Kasumi-1 (cell line): ENCODE measurements around the gene GPD1L.
"Not testable (repeated sequence)": the region's sequence is repeated elsewhere in the genome, so short reads cannot be mapped to it uniquely, and the experiment has no call there.

Experiments
- DNase-seq, 2 experiments: peaks; one replicate each; lab custom pipeline; 2025; lab: John Stamatoyannopoulos, UW

The GPD1L gene

DNA sequence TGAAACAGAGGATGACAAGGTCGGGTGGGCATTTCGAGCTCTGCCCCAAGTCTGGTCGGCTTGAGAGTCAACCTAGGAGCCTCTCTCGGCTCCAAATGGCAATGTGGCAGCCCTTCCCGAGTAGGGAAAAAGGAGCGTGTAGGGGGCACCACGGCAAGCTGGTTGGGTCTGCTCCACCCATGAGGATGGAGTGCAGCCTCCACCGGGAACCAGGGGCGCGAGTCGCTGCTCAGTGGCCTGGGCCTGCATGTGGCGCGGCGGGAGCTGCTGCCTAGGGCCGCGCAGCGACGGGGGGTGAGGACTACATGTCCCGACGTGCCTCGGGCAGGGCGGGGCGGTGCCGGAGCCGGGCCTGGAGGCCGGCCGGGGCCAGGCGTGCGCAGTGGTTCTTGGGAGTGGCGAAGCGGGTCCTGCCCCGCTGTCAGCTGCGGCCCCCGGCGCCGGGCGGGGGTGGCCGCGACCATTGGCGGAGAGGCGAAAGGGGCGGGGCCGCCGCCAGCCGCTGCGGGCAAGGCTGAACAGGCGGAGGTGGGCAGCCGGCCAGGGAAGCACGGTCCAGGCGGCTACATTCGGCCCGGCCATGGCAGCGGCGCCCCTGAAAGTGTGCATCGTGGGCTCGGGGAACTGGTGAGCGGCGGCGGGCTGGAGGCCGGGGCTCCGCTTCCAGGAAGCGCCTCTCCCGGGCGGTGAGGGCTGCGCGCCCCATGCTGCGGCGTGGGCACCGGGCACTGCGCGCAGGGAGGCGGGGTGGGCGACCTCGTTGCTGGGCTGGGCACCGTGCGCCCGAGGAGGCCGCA, at the start of gene GPD1L:
Gene GPD1L (plus strand): TSS at position 489 of the 797 bp plus-strand sequence. CDS start 92 bp downstream, at position 581.
- peak; percentile 83 to 87 for DNase-seq

DNA sequence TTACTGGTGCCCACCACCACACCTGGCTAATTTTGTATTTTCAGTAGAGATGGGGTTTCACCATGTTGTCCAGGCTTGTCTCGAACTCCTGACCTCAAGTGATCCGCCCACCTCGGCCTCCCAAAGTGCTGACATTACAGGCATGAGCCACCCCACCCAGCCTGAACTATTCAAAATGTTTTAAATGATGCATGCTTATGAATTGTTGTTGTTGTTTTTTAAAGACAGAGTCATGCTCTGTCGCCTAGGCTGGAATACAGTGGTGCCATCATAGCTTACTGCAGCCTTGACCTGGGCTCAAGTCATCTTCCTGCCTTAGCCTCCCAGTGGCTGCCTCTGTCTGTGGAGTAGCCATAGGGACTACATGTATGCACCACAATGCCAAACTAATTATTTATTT, 48.0 kb upstream of the GPD1L start:
- DNase-seq = not testable (repeated sequence)

DNA sequence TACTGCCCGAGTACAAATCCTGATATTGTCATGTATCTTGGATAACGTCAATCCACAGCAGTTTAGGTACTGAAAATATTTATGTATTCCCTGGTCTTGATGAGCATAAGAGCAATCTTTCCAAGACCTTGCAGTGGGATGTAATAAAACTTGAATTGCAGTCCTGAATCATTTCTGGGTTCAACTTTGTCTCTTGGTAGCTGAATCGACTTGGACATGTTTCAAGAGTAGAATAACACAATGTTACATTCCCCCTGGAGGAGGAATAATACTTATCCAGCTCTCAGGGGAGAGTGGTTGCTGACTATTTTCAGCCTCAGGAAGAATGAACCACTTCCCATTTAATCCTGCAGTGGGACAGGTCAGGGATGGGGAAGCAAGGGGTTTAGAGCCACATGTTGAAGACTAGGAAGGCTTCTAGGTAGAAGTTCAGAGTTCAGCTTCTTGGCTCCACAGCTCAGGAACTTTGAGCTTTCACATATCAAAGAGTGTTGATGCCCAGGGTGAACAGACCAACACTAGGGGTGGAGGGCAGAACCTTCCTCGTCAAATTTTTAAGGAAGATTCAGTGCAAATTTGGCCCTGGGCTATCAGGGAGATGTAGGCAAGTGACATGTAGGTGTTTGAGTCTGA, 43.4 kb upstream of the GPD1L start:
- DNase-seq = no peak

DNA sequence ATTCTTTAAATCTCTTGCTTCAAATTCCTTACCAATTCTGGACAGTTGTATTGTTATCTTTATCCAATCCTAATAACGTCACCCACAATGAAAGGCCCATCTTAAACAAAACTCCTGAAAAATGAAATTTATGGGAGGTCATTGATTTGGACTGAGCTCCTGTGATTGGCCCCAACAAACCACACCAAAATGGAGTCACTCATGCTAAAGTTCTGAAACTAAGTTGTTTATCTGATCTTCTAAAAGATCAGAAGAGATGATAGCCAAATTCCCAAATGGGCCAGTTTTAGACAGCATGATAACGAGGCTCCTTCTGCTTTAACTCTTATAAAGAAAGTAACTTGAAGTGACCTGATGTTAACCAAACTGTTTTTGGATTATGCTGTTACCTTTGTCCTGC, 39.7 kb upstream of the GPD1L start:
- DNase-seq = no peak

DNA sequence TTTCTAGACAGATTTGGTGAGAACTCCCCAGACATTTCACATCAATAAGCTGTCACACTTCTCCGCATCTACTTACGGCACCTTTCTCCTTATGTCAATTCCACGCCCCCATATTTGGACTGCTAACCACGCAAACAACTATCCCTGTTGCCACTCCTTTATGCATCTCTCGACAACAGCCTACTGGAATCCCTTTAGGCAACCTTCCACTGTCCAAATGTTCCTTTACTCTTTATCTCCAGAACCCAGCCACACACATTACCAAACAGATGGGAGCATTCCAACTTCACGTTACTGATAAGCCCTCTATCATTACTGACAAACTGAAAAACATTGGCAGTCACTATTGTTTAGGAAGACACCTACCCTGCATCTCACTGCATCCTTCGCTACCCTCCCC, 32.2 kb upstream of the GPD1L start:
- not testable (repeated sequence) for DNase-seq

DNA sequence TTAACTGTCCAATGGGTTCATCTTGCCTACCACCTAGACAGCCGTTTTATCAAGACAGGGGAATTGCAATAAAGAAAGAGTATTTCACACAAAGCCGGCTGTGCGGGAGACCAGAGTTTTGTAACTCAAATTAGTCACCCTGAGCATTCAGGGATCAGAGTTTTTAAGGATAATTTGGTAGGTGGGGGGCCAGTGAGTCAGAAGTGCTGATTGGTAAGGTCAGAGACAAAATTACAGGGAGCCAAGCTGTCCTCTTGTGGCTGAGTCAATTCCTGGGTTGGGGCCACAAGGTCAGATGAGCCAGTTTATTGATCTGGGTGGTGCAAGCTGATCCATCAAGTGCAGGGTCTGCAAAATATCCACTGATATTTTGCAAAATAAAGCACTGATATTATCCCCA, 29.9 kb upstream of the GPD1L start:
- no peak for DNase-seq

DNA sequence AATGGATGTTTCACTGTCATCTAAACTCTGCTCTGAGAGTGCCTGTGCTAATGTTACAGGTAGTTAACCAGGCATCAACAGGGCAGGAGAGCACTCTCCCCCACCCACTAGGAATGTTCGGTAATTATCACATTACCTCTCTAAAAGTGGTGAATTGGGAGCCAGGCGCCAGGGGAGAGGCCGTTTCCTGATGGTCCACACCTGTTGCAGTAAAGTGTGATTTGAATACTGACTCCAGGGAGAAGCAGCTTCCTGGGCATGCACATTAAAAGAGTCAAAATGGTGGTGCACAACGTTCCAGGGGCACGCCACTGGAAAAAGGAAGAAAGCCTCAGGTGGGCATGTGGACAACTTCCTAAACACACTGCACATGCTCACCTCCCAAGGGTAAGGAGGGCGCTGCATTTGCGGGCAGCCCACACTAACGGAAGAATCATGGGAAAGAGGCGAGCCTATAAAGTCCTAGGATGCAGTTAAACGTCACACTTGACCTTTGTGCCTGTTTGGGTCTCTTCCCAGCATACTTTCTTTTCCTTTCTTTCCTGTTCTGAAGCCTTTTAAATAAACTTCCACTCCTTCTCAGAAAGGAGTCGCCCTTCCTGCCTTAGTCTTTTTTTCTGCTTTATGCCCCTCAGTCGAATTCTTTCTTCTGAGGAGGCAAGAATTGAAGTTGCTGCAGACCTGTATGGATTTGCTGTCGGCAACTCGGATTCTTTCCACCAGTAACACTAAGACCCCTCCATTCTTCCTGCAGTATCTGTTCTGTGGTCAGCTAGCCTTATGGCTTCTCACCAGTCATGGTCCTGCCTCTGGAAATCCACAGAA, 28.9 kb upstream of the GPD1L start:
- no peak for DNase-seq

DNA sequence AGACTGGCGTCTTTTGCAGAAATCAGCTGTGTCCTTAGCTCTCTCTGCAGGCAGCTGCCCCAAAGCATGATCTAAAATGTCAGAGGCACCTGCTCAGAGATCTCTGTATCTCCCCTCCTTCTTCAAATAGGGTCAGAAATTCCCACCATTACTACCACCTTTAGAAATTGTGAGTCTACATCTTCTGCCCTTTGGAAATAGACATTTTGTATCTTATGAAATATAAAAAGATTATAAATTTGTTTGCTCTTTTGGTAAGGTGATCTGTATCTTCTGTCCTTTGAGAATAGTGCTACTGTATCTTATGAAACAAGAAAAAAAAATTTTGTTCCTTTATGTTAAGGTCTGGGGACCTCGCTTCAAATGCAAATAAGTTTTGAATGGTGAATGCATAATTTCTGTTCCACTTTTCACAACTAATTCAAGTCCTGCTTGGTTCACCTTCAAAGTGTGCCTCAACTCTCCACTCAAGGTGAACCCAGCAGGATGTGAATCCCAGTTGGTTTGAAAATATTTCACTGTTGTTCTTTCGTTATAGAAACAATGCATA, 28.3 kb upstream of the GPD1L start:
- DNase-seq = no peak

DNA sequence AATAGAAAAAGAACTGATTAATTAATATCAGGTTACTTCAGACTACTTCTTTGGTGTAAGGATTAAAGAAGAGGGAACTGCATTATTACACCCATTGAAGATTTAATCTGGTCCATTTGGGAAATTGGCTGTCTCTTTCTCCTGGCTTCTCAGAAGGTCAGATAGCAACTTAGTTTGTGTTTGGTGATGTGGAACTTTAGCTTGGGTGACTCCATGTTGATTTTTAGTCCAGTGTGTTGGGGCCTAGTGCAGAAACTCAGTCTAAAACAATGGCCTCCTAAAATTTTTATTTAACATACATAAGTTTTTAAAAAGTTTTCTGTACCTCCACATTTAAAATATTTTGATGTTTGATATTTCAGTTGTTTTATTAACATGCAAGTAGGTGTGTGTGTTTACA, 27.6 kb upstream of the GPD1L start:
- no peak for DNase-seq

DNA sequence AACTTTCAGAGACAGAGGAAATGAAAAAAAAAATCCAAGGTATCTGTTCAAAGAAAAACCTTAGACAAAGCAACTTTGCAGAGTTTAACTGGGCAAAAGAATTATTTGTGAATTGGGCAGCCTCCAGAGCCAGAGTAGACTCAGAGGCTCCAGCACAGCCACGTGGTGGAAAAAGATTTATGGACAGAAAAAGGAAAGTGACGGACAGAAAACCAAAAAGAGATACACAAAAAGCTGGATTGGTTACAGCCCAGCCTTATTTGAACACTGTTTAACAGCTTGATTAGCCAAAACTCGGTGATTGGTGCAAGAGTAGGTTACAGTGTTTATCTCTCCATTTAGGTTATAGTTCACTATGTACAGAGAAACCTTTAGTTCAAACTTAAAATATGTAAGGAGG, 23.7 kb upstream of the GPD1L start:
- DNase-seq = no peak

DNA sequence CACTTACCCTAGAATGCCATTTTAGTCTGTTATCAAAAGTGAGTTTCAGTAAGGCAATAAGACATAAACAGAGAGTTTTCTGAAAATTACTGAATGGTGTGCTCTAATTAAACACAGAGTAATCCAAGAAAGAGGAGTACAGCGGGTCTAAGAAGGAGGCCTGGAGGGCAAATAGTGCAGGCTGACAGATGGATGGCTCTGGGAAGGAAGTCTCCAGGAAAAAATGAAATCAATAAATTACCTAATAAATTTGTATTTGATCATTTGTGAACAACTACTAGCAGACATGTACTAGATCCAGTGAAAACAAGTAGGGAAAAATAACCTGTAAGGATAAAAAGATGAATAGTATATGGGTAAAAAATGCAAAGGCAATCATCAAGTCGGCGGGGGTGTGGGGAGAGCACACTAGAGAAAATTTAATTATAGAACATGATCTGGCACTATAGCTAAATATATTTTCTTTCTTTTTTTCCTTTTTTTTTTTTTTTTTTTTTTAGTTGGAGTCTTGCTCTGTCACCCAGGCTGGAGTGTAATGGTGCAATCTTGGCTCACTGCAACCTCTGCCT, 22.6 kb upstream of the GPD1L start:
- DNase-seq = no peak

DNA sequence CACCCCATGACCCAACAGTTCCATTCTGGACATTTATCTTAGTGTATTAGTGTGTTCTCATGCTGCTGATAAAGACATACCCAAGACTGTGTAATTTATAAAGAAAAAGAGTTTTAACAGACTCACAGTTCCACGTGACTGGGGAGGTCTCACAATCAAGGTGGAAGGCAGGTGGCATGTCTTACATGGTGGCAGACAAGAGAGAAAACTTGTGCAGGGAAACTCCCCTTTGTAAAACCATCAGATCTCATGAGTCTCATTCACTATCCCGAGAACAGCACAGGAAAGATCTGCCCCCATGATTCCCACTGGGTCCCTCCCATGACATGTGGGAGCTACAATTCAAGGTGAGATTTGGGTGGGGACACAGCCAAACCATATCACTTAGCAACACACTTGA, 21.6 kb upstream of the GPD1L start:
- no peak for DNase-seq

DNA sequence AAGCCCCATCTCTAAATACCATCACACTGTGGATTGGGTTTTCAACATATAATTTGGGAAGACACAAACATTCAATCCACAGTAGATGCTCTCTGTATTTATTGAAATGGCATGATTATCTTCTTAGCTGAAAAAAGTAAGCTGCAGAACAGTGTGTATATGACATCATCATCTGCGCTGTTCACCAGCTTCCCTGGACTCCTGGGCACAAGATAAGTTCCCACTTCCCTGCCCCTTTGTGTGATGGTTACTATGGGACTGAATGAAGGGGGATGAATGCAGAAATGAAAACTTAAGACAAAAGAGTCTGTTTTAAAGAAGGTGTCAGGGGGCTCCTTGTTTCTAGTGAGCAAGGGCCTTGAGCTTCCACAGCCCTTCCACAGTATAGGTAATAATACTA, 20.0 kb upstream of the GPD1L start:
- no peak for DNase-seq

DNA sequence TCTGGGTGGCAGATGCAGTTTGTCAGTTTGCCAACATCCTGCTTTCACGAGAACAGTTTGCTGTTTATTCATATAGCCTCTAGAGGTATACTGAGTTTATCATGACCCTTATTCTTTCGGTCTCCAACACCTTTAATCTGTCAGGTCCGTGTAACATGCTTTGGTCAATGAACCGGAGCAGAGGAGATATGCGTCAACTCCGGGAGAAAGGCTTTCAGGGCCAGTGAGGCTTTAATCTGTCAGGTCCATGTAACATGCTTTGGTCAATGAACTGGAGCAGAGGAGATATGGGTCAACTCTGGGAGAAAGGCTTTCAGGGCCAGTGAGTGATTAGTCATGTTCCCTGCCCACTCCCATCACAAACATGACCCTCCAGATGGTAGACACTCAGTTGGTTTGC, 16.9 kb upstream of the GPD1L start:
- no peak for DNase-seq

DNA sequence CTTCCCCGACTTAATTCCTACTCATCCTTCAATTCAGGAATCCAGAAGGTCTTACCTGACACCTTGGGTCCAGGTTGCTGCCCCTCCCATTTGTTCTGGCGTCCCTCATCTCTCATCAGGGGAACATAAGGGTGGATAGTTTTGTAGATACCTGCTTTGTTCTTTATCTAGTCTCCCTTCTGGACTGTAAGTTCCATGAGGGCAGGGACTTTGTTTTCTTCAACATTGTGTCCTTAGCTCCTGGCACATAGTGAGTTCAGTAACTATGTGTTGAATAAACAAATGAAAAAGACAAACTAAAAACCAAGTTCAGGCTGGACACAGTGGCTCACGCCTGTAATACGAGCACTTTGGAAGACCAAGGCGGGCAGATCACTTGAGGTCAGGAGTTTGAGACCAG, 13.2 kb upstream of the GPD1L start:
- no peak for DNase-seq

DNA sequence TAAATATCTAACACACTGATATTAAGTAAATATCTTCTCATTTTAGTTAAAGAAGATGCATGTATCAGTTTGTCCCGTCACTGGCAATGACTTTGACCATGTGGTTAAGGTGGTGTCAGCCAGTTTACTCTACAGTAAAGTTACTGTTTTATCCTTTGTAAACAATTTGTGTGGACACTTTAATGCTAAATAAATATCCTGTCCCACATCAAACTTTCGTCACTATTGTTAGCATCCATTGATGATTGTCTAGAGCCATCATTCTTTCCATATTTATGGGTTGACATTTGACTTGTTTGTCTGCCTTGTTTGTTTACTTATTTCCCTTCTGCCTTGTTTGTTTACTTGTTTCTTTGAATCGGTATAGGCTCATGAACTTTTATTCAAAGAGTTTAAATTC, 11.0 kb upstream of the GPD1L start:
- no peak for DNase-seq

DNA sequence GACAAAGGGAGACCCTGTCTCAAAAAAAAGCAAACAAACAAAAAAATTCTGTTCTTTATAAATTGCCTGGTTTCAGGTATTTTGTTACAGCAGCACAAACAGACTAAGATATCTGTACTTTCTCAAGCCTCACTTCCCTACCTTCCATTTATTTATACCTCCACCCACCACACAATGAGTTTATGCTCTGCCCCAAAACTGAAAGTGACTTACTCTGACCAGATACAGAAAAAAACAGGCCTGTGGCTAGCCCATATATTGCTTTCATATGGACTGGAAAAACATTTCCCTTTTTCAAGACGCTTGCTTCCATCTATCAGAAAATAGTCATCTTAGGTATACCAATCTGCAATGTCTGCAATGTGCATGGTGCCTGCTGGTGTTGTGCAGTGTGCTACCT, 8.7 kb upstream of the GPD1L start:
- no peak for DNase-seq

DNA sequence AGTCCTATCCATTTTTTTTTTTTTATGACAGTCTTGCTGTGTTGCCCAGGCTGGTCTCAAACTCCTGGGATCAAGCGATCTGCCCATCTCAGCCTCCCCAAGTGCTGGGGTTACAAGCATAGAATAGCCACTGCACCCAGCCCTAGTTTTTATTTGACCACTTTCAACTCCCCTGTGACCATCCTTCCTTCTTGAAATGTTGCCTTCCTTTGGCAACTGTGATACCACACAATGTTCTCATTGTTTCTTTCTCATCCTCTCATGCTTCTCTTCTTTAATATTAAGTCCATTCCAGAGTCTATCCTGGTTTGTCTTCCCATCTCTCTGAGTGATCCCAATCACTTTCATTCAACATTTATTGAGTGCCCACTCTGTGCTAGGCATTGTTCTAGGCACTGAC, 7.9 kb upstream of the GPD1L start:
- no peak for DNase-seq

DNA sequence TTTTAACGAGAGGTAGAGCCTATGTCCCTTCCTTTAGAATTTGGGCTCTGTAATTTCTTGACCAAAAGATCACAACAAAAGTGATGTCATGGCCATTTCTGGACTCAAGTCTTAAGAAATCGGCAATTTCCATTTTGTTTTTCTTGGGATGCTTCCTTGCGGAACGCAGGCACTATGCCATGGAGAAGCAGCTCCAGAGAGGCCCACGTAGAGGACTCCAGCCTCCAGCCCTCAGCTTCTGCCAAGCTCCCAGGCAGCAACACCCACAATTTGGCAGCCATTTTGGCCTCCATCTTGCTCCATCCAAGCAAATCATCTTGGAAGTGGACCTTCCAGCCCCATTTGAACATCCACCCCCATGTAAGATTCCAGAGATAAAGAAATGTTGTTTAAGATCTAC, 6.0 kb upstream of the GPD1L start:
- no peak for DNase-seq

DNA sequence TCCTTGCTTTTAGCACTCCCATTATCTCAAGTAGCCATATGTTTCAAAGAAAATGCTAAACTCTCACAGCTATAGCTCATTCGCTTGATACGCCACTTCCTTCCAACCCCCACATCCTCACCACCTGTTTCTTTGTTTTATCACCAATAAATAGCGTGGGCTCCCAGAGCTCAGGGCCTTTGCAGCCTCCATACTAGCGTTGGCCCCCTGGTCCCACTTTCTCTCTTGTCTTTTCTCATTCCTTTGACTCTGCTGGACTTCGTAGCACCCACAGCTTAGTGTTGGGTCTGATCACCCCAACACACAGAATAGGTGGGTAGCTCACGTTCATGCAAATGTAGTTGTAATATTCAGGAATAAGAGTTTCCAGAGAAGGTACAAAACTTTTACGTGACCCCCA, 4.1 kb upstream of the GPD1L start:
- no peak for DNase-seq

DNA sequence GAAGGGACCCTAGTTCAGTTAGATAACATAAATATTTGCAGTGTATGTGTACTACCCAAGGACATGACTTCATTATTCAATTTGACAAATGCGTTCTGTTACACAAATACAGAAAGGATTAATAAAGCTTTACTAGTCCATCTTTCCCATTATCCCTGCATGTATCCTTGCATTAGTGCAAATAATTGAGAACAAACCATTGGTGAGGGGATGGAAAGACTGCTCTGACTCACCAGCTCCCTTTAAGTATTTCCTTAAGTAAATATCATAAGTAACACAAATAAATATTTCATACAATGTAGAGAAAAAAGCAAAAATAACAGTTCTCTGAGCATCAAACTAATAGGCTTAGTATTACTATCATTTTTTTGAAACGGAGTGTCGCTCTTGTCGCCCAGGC, 1.9 kb upstream of the GPD1L start:
- DNase-seq = no peak
